GM04503 (cell line): ENCODE results near the gene ATRN.
"Not testable (repeated sequence)": the region's sequence is repeated elsewhere in the genome, so short reads cannot be mapped to it uniquely, and the experiment has no call there.

ENCODE experiments used
- DNase-seq: peaks from one replicate; pipeline ENCODE4 v3.0.0-alpha.2; 2012; ENCODE audit warnings: low read depth

Gene ATRN

DNA sequence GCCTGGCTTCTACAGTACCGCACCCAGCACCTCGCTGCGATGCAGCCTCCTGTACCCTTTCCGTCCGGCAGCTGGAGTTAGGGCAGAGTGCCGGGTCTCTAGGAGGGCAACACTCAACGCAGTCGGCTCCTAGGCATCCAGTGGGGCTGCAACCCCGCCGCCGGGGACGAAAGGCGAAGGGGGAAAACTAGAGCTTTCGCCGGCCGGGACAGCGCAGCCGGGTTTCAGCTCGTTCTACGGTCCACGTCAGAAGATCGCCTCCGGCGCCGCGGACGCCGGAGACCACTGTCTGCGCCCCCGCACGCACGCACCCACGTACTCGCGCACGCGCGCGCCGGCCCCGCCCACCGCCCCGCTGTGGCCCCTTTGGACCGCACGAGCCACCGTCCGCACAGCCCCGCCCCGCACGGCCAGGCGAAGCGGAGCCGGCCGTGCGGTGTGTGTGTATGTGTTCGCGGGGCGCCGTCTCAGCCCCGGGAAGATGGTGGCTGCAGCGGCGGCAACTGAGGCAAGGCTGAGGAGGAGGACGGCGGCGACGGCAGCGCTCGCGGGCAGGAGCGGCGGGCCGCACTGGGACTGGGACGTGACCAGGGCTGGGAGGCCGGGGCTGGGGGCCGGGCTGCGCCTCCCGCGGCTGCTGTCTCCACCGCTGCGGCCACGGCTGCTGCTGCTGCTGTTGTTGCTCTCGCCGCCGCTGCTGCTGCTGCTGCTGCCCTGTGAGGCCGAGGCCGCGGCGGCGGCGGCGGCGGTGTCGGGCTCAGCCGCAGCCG is at the start of gene ATRN:
TSS of gene ATRN (plus strand) at position 392 of the 770 bp plus-strand sequence. CDS start at position 482, 90 bp downstream.
- DNase-seq: peak; percentile 44

DNA sequence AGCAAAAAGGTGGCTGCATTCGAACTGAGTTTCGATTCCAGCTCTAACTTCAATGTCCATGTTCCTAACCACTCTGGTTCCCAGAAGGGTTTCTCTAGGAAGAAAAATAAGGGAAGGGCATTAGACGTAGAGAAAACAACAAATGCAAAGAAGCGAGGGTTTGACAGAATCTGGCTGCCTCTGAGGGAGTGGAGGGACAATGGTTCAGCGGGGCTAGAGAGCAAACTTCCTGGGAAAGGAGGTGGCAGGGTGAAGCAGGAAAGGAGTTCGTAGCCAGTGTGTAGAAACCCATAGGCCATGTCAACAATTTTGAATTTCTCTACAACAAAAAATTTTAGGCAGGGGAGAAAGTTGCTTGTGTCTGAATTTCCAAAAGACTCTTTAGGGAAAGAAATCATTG is 48.8 kb upstream of the ATRN start:
- DNase-seq: no peak

DNA sequence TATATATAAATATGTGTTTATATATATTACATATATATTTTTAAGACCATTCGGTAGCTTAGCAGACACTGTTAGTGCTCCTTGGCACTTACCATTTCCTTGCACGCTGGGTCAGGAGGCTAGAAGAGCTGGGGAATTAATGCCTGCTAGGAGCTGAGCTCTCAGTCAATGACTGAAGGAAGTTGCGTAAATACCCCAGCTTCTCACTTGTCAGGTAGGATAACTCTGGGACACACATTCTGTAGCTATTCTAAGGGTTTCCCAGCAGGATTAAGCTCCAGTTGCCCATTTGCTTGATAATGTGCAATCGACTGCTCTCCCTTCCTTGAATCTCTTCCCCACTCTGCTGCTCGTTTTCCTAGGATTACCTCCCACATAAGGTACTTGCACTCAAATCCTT is 47.7 kb upstream of the ATRN start:
- DNase-seq: no peak

DNA sequence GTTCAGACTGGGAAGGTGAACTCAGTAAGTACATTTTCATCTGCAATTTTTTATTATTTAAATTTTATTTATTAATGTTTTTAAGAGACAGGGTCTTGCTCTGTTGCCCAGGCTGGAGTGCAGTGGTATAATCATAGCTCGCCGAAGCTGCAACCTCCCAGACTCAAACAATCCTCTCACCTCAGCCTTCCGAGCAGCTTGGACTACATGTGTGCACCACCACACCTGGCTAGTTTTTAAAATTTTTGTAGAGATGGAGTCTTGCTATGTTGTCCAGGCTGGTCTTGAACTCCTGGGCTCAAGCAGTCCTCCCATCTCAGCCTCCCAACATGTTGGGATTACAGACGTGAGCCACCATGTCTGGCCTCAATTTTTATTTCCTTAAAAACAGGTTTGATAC is 44.1 kb upstream of the ATRN start:
- not testable (repeated sequence) for DNase-seq

DNA sequence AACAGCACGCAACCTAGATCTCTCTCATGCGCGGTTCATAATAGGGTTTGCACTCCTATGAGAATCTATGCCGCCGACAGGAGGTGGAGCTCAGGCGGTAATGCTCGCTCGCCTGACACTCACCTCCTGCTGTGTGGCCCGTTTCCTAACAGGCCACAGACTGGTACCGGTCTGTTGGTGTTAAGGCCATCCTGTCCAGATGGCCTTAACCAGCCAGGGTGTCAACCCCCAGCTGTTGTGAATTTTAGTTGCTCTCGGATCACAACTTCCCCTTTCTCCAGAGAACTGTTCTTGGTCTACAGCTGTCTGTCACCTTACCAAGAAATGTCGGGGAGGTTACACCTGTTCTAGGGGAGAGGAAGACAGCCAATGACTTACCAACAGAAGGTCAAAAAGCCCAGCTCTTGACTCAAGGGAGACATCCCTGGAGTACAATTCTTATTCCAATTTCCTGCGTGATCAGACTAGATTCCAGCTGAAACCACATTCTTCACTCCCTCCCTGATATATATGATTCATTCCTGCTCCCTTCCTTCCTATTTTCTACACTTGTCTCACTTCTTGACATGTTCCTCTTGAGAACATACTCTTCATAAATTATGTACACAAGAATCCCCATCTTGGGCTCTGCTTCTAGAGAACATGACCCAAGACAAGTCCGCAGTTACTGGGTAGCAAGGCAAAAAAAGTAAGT is 40.3 kb upstream of the ATRN start:
- no peak for DNase-seq

DNA sequence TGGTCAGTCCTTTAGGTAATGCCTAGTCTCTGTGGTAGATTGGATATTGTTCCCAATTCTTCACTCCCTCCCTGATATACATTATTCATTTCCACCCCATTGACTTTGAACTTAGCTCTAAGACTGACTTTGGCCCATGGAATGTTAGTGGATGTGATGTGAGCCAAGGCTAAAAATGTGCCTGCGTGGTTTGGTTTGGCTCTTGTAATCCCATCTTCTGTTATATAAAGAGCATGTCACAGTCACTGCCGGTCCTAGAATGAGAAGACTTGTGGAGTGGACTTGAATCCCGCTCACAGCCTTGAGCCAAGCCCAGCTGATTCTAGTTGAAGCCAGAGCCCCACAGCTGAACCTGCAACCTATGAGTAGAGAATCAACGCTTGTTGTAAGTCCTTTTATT is 39.7 kb upstream of the ATRN start:
- DNase-seq: no peak

DNA sequence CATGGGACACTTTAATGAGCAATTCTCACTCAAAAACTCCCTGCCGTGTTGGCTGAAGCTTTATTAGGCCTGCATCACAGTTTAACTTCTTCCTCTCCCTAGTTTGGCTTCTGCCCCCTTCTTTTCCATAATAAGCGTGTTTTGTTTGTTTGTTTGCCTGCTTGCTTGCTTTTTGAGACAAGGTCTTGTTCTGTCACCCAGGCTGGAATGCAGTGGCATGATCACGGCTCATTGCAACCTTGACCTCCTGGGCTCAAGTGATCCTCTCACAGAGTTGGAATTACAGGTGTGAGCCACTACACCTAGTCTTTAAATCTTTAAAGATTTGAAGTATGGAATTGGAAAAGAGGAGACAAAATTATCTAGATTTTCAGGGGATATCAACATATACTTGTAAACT is 38.0 kb upstream of the ATRN start:
- DNase-seq: no peak

DNA sequence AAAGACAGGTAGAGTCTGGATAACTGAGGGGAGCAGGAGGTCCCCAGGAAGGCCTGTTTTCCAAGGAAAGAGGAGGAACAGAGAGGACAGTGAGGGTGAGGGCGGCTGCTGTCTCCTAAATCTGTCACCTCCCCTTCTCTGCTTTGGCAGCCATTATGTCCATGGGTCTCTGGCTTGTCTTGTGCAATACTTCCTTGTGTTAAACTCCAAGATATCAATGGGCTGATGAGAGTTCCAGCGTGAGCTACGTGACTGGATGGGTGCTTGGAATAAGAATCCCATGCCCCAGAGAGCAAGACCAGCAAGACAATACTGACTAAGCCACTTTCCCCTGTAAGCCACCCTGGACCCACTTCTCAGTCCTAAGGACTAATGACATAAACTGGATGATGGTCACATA is 37.1 kb upstream of the ATRN start:
- DNase-seq: no peak

DNA sequence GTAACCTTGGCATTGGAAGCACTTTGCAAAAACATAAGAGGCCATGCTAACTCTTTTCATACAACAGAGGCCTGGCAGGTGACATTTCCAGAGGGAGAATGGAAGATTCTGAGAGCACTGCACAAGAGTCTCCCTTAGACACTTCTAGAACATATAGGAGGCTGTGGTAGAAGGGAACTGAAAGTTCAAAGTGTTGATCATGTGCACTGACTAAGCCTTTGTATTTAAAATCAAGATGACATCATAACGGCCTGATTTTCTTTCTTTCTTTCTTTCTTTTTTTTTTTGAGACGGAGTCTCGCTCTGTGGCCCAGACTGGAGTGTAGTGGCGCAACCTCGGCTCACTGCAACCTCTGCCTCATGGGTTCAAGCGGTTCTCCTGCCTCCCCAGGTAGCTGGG is 36.6 kb upstream of the ATRN start:
- DNase-seq: no peak

DNA sequence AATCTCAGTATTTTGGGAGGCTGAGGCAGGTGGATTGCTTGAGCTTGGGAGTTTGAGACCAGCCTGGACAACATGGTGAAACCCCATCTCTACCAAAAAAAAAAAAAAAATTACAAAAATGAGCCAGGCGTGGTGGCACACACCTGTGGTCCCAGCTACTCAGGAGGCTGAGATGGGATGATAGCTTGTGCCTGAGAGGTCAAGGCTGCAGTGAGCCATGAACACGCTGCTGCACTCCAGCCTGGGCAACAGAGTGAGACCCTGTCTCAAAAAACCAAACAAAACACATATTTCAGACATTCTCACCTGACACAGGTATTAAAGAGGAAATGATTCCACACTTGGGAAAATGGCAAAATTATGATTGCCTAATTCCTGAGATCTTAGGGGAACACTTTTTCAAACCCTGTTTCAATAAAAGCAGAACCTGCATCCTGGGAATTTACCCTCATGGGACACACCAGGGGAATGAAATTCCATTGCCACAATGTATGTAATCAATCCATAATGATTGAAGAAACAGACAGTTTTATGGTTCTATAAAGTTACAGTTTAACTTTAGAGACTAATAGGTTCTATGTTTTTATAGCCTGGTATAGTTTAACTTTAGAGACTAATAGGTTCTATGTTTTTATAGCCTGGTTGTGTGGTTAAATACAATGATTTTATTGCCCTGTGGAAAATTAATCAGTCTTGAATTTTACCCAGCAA is 33.8 kb upstream of the ATRN start:
- DNase-seq: no peak

DNA sequence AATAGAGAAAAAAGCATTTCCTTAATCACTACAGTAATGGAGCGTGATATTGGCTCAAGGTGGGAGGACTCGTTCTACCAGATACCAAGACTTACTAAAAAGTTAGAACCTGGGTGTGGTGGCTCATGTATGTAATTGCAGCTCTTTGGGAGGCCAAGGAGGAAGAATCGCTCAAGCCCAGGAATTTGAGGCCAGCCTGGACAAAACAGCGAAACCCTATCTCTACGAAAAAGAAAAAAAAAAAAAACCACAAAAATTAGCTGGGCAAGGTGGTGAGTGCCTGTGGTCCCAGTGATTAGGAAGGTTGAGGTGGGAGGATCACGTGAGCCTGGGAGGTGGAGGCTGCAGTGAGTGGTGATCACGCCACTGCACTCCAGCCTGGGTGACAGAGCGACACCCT is 24.0 kb upstream of the ATRN start:
- no peak for DNase-seq

DNA sequence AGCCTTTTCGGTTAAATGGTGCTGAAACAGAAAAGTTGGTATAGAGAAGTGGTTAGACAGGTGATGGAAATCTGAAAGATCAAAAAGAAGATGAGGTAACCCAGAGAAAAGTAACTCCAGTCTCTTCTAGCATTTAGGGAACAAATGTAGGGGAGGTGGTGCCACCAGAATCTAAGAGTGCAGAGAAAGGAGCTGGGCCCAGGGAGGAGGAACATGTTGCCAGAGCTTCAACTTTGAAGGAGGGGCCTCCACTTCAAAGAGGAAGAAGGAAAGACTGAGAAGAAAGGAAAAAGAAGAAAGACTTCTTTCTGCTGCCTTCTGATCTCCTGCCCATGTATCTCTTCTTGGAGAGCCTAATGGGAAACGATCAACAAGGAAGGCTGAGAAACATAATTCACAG is 23.5 kb upstream of the ATRN start:
- DNase-seq: no peak

DNA sequence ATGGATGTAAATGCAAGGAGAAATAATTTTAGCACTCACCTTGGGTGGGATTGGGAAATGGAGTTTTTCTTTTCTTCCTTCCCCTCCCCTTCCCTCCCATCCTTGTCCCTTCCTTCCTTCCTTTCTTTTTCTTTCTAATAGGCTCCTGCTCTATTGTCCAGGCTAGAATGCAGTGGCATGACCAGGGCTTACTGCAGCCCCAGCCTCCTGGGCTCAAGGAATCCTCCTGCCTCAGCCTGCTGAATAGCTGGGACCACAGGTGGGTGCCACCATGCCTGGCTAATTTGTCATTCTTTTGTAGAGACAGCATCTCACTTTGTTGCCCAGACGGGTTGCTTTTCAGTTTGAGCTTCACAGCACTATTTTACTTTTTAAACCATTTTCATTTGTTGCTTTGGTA is 21.5 kb upstream of the ATRN start:
- no peak for DNase-seq

DNA sequence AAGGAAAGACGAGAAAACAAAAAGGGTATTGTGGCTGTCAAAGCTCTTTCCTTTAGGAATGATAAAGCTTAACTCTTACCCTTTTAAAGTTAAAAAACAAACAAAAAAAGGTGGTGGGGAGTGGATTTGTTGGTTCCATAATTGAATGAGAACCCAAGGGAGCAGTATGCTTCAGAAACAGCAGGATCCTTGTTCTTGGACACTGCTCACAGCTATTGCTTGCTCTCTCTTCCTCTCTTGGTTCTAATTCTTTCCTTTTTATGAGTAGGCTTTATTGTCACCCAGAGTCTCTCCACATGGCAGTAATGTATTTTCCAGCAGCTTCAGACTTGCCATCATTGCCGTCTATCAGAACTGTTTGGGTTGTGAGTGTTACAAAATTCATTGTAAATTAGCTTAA is 18.7 kb upstream of the ATRN start:
- DNase-seq: no peak

DNA sequence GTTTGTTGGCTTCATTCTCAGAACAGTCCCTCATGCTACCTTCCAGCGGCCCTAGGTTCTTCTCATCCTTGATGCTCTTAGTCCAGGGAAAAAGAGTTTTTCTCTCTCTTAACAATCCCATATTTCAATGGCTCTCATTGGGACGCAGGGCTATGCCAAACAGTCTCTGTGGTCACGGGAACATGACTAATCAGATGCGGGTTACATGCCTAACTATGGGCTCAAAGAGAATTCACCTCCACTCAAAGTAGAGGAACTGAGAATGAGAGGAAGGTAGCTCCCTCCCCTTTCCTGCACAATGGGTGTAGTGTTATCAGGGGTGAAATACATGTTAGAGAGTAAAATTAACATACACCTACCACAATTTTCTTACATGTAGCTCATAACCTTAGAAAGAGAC is 18.1 kb upstream of the ATRN start:
- DNase-seq: no peak

DNA sequence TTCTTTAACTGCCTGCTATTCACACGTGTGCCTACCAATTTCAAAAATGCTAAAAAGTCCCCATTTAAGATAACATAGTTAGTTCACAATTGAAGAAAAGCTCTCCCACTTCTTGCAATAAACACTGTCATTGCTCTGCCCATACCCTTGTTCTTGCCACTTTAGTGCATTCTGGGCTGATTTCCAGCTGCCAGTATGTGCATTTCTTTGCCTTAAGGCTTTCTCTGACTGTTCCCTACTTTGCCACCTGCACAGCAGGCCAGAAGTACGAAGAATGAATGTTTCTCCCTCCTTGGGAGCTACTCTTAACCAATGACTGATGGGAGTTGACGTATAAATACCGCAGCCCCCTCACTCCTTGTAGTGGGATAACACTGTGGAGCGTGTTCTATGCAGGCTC is 16.0 kb upstream of the ATRN start:
- no peak for DNase-seq

DNA sequence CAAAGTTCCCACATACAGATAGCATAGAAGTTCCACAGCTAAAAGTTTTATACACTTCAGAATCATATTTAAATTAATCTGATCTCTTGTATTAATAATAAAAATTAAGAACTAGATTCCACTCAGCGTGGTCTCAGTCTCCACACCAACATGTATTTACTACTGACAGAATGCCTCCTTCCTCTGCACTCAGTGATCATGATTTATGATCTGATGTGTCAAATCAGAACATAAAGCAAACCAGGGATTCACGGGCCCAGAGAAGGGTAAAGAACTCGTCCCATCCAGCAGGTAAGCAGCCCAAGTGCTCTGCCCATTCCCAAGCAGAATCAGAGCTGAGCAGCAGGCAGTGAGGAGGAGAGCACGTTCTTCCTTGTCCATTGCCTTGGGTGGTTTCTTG is 14.2 kb upstream of the ATRN start:
- DNase-seq: no peak

DNA sequence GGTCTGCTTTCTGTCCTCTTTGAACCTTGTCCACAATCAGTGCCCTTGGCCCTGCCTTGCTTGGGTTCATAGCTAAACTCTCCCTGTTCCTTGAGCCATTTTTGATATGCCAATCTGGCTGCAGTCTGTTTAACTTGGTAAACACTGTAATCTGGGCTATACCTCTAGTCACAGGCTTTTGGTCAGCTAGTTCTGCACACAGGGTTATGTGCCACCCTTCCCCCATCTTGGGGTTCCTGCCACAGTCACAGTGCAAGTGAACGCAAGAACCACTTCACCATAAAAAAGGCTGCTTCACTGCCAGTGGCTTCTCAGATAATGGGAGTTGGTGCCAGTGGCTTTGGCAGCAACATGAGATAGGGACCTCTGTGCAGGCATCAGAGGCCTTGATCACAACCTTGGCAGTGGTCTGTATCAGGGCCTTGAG is 10.9 kb upstream of the ATRN start:
- DNase-seq: no peak

DNA sequence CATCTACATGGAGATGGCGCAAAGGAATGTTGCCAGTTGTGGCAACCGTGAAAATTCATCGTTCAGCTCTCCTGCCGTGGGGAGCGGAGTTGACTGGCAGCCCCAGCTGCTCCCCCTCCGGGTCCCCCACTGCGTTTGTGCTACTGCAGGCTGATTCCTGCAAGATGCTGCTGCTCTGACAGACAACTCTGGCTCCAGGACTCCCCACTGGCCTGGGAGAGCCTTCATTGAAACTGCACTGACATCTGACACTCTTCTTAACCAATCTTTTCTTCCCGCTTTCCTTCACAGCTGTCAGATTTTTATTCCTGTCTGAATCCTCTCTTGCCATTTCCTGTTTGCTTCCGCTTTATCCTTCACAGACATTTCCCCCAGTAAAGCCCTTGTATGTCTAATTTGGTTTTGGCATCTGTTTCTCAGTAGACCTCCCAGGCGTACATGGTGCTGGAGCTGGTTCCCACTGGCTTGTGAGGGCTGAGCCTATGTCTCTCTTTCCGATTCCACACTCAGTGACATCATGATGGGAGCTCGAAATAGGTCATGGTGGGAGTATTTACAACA is 9.5 kb upstream of the ATRN start:
- DNase-seq: no peak

DNA sequence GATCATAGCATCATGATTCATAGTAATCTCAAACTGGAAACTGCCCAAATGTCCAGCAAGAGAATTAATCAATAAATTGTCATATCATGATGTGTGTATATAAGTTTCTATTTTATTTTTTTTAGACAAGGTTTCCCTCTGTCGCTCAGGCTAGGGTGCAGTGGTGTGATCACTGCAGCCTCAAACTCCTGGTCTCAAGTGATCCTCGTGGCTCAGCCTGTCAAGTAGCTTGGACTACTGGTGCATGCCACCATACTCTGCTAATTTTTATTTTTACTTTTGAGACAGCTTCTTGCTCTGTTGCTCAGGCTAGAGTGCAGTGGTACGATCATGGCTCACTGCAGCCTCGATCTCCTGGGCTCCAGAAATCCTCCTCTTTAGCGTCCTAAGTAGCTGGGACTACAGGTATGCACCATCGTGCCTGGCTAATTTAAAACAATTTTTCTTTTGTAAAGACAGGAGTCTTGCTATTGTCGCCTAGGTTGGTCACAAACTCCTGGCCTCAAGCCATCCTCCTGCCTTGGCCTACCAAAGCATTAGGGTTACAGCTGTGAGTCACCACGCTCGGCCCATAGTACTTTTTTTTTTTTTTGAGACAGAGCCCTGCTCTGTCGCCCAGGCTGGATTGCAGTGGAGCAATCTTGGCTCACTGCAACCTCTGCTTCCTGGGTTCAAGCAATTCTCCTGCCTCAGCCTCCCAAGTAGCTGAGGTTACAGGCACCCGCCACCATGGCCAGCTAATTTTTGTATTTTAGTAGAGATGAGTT is 8.7 kb upstream of the ATRN start:
- DNase-seq: no peak

DNA sequence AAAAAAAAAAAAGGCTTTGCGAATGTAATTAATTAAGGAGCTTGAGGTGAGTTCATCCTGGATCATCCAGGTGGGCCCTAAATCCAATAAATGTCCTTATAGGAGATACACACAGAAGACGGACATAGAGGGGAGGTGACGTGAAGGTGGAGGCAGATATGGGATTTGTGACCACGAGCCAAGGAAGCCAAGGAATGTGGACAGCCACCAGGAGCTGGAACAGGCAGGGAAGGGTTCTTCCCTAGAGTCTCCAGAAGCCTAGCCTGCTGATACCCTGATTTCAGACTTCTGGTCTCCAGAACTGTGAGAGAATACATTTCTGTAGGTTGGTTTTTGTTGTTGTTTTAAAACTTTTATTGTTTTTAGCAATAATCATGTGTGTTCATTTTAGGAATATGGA is 6.7 kb upstream of the ATRN start:
- DNase-seq: no peak

DNA sequence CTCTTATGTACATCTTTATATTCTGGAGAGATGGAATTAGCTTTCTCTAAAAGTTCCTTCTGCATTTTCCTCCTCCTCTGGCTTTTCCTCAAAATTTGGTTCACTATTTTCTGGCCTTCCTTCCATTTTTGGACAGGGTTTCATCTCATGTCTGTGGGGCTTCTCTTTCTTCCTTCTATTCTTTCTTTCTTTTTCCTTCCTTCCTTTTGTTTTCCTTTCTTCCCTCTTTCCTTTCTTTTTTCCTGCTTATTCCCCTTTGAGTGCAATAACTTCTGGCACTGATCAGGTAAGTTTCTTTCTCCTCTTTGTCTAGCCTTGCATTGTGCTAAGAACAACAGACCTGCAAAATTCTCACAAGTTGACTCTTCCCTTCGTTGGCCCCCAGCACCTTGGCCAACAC is 5.5 kb upstream of the ATRN start:
- no peak for DNase-seq
